HepG2 (cell line): Measurements from ENCODE around the gene TRABD. TPM values are rescaled to one million over a fixed set of nuclear protein-coding genes. Genes with fewer than 3 reads are reported as not detected.

Source experiments
- ARID2 ChIP-seq: sonication (generic); formaldehyde crosslinking; IDR thresholded peaks from 2 replicates; pipeline ENCODE4 v1.8.1; 2022; ENCODE audit warnings: mild to moderate bottlenecking, missing genetic modification reagents, borderline replicate concordance
- CHCHD3 ChIP-seq: sonication (generic); formaldehyde crosslinking; IDR thresholded peaks from 2 replicates; pipeline ENCODE4 v1.8.0; 2022; ENCODE audit warnings: mild to moderate bottlenecking, missing genetic modification reagents, moderate library complexity
- ETS1 ChIP-seq: sonication (generic); formaldehyde crosslinking; IDR thresholded peaks from 2 replicates; pipeline ENCODE4 v1.4.0; 2020; ENCODE audit warnings: missing genetic modification reagents
- FOXA1 ChIP-seq, 2 experiments: fragments of 450-650 bp in 1 of 2; sonication (generic) in 1 of 2; formaldehyde crosslinking in 1 of 2; IDR thresholded peaks; 2 replicates each; pipeline versions ENCODE4 v1.4.0 to v1.6.1; 2016 to 2020; ENCODE audit warnings: missing genetic modification reagents in 1 of 2
- FOXJ3 ChIP-seq: sonication (generic); formaldehyde crosslinking; IDR thresholded peaks from 2 replicates; pipeline ENCODE4 v1.4.0; 2020; ENCODE audit warnings: missing genetic modification reagents, mild to moderate bottlenecking, borderline replicate concordance
- HNRNPLL ChIP-seq: fragments of 200-400 bp; formaldehyde crosslinking; IDR thresholded peaks from 2 replicates; pipeline ENCODE4 v1.6.1; 2017; ENCODE audit warnings: mild to moderate bottlenecking, low read depth, low read length; ENCODE audit not compliant: poor library complexity, severe bottlenecking
- KMT2A ChIP-seq: sonication (generic); formaldehyde crosslinking; IDR thresholded peaks from 2 replicates; pipeline ENCODE4 v1.4.0; 2020; ENCODE audit warnings: missing genetic modification reagents
- NCOA5 ChIP-seq: sonication (generic); formaldehyde crosslinking; IDR thresholded peaks from 2 replicates; pipeline ENCODE4 v1.4.0; 2020; ENCODE audit warnings: missing genetic modification reagents
- SSRP1 ChIP-seq: IDR thresholded peaks from 2 replicates; pipeline ENCODE4 v1.6.1; 2016; ENCODE audit warnings: control low read depth
- ZBTB2 ChIP-seq: sonication (generic); formaldehyde crosslinking; IDR thresholded peaks from 2 replicates; pipeline ENCODE4 v1.8.0; 2022; ENCODE audit warnings: low read depth, missing genetic modification reagents
- ZFP41 ChIP-seq: sonication (generic); formaldehyde crosslinking; IDR thresholded peaks from 2 replicates; pipeline ENCODE4 v1.4.0; 2020; ENCODE audit warnings: mild to moderate bottlenecking, missing genetic modification reagents, borderline replicate concordance
- ZIK1 ChIP-seq: sonication (generic); formaldehyde crosslinking; IDR thresholded peaks from 2 replicates; pipeline ENCODE4 v1.5.0; 2020; ENCODE audit warnings: mild to moderate bottlenecking, low read depth, missing genetic modification reagents, borderline replicate concordance
- ZNF136 ChIP-seq: sonication (generic); formaldehyde crosslinking; IDR thresholded peaks from 2 replicates; pipeline ENCODE4 v1.8.1; 2022; ENCODE audit warnings: low read depth, mild to moderate bottlenecking, moderate library complexity, missing genetic modification reagents
- ZNF274 ChIP-seq: sonication (generic); formaldehyde crosslinking; IDR thresholded peaks from 2 replicates; pipeline ENCODE4 v1.5.1; 2020; ENCODE audit warnings: mild to moderate bottlenecking, missing genetic modification reagents
- ZNF34 ChIP-seq: sonication (generic); formaldehyde crosslinking; IDR thresholded peaks from 2 replicates; pipeline ENCODE4 v1.4.0; 2020; ENCODE audit warnings: mild to moderate bottlenecking, missing genetic modification reagents, borderline replicate concordance
- ZNF354B ChIP-seq: sonication (generic); formaldehyde crosslinking; IDR thresholded peaks from 2 replicates; pipeline ENCODE4 v1.8.0; 2022; ENCODE audit warnings: mild to moderate bottlenecking, missing genetic modification reagents
- ZNF446 ChIP-seq: sonication (generic); formaldehyde crosslinking; IDR thresholded peaks from 2 replicates; pipeline ENCODE4 v1.5.0; 2020; ENCODE audit warnings: mild to moderate bottlenecking, missing genetic modification reagents
- ZNF484 ChIP-seq: sonication (generic); formaldehyde crosslinking; IDR thresholded peaks from 2 replicates; pipeline ENCODE4 v1.5.1; 2020; ENCODE audit warnings: mild to moderate bottlenecking, low read depth, missing genetic modification reagents, borderline replicate concordance
- ZNF687 ChIP-seq: sonication (generic); formaldehyde crosslinking; IDR thresholded peaks from 2 replicates; pipeline ENCODE4 v1.5.1; 2020; ENCODE audit warnings: mild to moderate bottlenecking, missing genetic modification reagents, moderate library complexity
- ZSCAN5A ChIP-seq: sonication (generic); formaldehyde crosslinking; IDR thresholded peaks from 2 replicates; pipeline ENCODE4 v1.8.0; 2022; ENCODE audit warnings: mild to moderate bottlenecking, missing genetic modification reagents, borderline replicate concordance
- polyA plus RNA-seq, 8 experiments: library from polyadenylated mRNA; depleted of rRNA in 3 of 8; stranded (reverse) in 7 of 8; unstranded in 1 of 8; fragments of >200 nt; fragmentation: Illumina TruSeq in 4 of 8; extraction: Trizol in 4 of 8; gene quantifications; 2 replicates each; pipeline versions ENCODE4 v1.2.1 to v1.2.3, GENCODE V29; 2011 to 2016; ENCODE audit warnings: low read depth in 4 of 8, missing spikeins in 1 of 8, mixed read lengths in 1 of 8; ENCODE audit not compliant: insufficient read depth in 1 of 8
- total RNA-seq, 5 experiments: library from RNA; depleted of rRNA; stranded (reverse); fragments of >200 nt; fragmentation: Illumina TruSeq; extraction: Trizol; gene quantifications; 2 replicates each; pipeline ENCODE4 v1.2.3, GENCODE V29; 2016; ENCODE audit warnings: low read depth in 1 of 5

Gene TRABD
- total and polyA plus RNA-seq, 2 of the 13 experiments (the other 11 are each of a cell fraction or from before 2014, with no cell fraction given) = 21.5 to 28.9 TPM

GRCh38 chr22:50201191-50202129 is 15.7 kb downstream of the TRABD start (continued):
- TF ChIP-seq ZNF687 (CRISPR knock-in tag) (peak; percentile 68), ARID2 (no peak), ZSCAN5A (CRISPR knock-in tag) (no peak), ZNF484 (CRISPR knock-in tag) (no peak), ZIK1 (no peak), KMT2A (CRISPR knock-in tag) (no peak), ZNF446 (no peak; the same call in 1 of the 2 replicates), ZNF354B (CRISPR knock-in tag) (no peak), FOXJ3 (CRISPR knock-in tag) (no peak), ZBTB2 (CRISPR knock-in tag) (no peak), HNRNPLL (peak; percentile 29), ZNF136 (CRISPR knock-in tag) (no peak), ZNF34 (no peak), SSRP1 (CRISPR knock-in tag) (no peak), ZNF274 (CRISPR knock-in tag) (0 out of 2 replicates have a peak, but pooled peaks have one; percentile 27), ZFP41 (CRISPR knock-in tag) (no peak), FOXA1 (IDR thresholded peaks at IDR 0.05) (no peak), FOXA1 (CRISPR knock-in tag; IDR thresholded peaks at IDR 0.05) (peak; percentile 53), CHCHD3 (CRISPR knock-in tag) (no peak), ETS1 (no peak), NCOA5 (CRISPR knock-in tag) (no peak)
